Stimulated activated CD8-positive, alpha-beta memory T cell treated with anti-CD3 and anti-CD28 coated beads, Interleukin-2, amount 100 ng/mL, for 1 hour (primary cell): ENCODE results near the gene PUDP.

Experiments
- DNase-seq, 2 donors: peaks; one replicate each; pipeline ENCODE4 v3.0.0-alpha.2; 2020; ENCODE audit warnings: low read depth in 2 of 2

Gene PUDP

DNA sequence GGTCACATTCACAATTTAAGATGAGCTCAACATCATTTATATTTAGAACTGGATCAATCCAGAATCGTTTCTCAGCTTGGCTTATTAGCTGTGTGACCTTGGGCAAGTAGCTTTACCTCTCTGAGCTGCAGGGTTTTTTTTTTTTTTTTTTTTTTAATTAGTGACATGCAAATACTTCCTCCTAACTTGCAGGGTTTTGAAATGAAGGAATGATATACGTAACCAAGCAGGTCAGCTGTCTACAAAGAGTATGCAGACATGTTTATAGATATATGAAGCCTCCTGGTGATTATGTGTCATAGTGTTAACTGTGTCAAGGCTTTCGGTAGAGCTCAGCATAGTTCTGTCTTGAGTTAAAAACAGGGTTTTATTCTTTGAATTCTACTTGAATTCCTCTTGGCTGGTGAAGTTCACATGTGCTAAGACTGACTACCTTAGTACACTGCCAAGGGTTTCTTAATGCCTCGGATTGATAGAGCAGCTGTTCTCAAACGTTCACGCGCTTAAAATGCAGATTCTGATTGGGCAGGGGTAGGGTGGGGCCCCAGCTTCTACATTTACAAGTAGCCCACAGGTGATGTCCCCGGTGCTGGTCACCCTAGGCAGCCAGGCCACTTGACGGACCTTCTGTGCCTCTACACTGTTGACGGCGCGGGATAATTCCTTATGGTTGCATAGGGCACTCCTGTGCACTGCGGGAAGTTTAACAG, 1.1 kb downstream of the PUDP start:
- no peak for DNase-seq

DNA sequence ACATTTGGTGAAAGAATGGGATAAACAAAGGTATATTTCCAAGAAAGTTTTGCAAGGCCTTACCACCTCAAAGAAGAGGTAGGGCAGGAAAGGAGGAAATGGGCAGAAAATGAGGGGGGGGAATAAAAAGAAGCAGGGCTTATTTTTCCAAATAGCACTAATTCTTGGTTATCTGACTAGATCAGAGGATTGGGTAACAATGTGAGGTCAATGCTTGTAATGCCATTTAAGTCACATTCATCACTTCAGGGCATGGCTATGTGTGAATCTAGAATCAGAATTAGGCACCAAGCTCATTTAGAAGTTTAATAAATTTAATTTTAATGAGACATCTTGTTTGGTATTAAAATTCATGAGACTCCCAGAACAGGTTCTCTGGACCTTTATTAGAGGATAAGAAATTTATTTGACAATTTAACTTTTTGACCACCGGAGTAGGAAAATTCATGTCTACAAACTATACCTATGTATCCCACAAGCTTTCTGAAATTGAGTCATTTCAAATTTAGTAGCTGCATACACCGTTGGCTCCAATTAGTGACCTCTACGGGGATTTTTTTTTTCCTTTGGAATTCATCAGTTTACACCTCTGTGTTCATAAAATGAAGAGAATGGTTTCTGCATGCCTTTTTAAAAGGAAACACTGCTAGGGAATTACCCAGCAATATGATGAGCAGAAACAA, 1.8 kb downstream of the PUDP start:
- DNase-seq, result no peak

DNA sequence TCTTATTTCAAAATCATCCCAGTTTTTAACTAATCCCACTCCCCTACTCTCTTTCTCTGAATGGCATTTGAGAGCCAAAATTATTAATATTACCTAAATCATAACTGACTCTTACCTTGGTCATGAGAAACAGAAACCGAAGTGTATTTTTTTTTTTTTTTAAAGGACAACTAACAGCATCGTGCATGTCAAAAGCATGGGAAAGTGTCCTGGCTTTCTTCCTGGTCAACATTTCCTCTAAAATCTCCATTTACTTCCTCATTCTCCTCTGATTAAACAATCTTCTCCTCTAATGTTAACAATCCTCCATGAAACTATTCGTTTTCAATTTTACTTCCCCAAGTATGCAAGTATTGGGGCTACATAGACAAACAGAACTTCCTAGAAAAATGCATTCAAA, 2.5 kb downstream of the PUDP start:
- no peak for DNase-seq

DNA sequence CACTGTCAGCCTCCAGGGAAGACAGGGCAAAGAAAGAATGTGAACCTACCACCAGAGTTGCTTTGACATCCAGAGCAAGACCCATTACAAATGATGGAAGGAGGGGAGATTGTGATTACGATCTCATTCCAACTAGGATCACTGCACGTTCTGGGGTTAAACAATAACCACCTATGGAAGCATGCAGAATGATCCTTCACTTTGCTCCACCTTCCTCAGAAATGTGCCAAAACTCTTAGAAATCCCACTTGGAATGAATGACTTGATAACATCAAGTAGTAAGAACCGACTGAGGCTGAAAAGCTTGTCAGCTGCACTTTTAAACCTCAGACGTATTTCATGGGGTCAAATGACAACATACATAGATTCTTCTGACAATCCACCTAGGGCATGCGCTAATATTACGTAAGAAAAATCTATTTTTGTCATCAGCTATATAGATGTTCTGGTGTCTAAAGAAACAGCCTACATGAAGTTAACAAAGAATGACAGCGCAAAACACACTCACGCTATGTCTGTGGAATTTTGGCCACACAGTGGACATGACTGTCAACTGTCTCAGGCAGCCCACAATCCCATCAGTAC, 3.9 kb downstream of the PUDP start:
- no peak for DNase-seq

DNA sequence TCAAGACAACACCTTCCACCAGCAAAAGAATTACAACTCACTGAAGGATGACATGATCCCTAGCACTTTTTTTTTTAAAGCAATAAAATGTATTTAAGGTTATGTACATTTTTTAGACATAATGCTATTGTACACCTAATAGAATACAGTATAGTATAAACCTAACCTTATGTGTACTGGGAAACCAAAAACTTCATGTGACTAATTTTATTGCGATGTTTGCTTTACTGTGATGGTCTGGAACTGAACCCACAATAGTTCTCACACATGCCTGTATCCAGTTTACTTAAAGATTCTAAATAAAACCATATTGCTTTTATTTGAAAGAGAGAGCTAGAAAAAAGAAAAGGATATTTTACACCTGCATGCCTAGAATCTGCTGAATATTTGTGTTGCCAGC, 4.9 kb downstream of the PUDP start:
- no peak for DNase-seq

- DNase-seq, result no peak
Measured at GRCh38 chrX:7139202-7140081, 8.5 kb downstream of the PUDP start.

DNA sequence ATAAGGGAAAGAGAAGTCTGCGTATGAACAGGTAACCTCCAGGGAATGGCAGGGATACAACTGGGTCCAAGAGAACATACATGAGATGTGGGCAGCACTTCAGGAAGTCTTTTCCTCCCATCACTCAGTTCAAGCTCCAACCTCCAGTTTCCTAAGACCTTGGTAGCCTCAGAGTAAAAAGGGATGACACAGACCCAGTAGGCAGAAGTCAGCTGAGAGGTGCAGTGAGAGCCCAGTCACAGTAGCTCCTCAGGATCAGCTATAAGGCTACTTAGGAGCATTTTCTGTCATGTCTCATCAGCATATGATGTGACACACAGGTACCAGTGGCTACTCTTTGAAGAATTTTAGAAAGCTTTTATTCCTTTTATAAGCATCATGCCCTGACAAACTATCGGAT, 13.0 kb downstream of the PUDP start:
- DNase-seq, result no peak

DNA sequence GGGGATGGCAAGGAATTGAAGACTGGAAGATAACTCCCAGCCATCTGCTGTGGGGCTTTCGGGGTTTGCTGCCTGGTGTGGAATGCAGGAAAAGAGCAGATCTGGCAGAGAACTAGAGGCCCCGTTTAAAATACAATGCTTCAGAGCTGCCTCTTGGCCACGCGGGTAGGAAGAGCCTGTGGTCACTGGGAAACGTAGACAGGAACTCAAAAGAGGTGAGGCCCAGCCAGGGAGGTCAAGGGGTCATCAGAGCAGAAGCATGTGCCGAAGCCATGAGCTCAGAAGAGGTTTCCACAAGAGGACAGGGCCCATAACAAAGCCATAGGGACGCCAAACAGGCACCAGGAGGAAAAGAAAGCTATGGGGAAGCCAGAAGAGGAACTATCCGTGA, 14.9 kb downstream of the PUDP start:
- no peak for DNase-seq

GRCh38 chrX:7132335-7133049, 15.5 kb downstream of the PUDP start:
- DNase-seq, result no peak

DNA sequence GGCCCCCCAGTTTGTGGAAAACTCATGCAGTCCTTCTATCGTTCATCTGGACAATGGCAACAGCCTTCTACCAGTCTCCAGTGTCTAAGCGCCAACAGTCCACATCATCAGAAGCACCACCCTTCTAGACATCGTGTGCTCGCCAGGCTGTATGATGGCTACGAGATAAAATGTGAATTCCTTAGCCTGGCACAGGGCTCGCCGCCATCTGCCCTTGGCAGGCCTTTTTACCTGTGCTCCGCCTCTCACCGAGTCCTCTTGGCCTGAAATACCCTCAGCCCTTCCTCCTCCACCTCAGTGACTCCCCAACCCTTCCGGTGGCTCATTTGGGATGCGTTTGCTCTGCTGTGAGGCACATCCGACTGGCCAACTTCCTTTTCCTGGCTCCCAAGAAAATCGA, 16.3 kb downstream of the PUDP start:
- DNase-seq, result no peak

GRCh38 chrX:7127056-7127455, 20.9 kb downstream of the PUDP start:
- DNase-seq, result no peak

GRCh38 chrX:7120878-7121219, 27.1 kb downstream of the PUDP start:
- no peak for DNase-seq

DNA sequence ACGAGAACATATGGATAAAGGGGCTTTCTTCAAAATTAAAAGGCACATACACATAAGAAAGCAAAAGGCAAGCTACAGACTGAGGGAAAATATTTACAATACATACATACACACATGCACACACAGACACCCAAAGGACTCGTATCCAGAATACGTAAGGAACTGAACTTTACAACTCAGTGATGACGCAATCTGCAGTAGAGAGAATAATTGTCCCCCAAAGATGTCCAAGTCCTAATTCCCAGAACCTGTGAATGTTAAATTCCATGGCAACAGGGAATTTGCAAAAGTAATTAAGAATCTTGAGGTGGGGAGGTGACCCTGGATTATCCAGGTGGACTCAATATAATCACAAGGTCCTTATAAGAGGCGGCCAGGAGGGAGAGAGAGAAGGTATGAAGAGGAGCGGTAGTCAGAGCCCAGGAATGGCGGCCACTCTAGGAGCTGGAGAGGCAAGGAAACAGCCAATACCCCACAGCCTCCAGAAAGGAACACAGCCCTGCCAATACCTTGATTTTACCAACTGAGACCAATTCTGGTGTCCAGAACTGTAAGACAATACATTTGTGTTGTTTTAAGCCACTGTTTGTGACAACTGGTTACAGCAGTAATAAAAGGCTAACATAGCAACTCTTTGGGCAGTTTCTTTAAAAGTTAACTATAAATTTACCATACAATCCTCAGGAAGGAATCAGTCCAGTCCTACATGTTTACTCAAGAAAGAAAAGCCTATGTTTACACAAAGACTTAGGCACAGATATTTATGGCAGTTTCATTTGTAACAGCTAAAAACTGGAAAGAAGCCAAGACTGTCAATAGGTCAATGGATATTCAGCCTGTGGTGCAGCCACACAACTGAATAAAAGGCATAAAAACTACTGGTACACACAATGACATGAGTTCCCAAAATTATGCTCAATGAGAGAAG, 27.7 kb downstream of the PUDP start:
- no peak for DNase-seq

DNA sequence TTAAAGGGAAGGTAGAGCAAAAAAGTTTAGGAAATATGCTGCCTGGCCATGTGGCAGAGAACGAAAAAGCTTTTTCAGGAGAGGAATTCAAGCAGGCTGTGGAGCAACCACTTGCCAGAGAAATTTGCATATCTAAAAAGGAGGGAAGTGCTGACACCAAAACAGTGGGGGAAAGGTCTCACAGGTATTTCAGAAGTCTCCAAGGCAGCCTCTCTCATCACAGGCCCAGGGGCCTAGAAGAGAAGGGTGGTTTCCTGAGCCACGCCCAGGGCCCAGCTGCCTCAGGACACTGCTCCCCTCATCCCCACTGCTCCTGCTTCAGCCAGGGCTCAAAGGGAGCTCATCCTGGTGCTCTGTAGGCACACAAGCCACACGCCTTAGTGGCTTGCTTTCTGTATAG, 30.4 kb downstream of the PUDP start:
- no peak for DNase-seq

DNA sequence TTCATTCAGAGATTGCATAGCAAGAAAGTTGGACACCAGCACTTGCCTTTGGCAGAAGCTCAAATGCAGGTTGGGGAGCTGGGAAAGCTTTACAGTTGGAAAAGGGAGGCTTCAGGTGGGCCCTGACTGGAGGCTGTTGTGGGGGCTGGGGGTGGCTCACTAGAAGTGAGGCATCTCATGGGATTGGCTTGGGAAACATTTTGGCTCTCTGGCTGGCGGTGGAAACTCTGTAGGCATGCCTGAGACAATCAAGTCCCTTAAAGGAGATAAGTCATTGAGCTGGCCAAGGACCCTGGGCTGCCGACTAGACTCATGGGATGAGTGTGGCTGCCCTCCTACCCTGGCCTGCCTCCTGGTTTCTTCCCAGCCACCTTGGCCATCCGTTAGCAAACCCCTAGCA, 31.9 kb downstream of the PUDP start:
- DNase-seq, result no peak

DNA sequence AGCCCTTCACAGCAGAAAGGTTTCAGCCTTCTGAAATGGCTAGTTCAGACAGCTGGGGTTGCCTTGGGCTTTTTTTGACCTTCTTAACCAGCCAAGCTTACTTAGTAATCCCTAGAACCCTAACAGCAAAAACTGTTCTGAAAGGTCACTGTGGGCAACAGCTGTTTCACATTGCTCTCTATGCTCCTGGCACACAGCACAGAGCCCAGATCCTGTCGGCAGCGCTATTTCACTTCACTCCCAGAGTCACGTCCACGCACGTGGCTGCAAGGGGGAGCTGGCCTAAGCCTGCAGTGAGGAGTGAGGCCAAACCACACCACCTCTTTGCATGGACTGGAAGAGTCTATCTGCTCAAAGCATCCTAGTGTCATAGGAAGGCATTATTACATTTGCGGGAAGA, 32.4 kb downstream of the PUDP start:
- no peak for DNase-seq

DNA sequence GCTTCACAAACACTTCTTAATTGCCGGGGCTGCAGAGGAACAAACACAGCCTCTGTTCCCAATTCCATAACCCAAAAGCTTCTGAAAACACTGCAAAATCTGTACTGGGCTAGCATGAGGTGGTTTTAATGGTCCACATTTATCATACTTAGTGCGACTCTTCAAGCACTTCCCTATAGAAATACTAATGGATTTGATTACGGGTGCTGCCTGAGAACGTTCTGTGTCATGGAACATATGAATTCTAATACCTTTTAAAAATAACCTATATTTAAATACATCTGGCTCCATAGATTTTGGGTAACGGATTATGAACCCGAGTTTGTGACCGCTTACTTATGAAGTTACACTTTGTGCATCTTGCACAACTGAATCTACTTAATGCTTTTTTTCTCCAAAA, 35.9 kb downstream of the PUDP start:
- no peak for DNase-seq

DNA sequence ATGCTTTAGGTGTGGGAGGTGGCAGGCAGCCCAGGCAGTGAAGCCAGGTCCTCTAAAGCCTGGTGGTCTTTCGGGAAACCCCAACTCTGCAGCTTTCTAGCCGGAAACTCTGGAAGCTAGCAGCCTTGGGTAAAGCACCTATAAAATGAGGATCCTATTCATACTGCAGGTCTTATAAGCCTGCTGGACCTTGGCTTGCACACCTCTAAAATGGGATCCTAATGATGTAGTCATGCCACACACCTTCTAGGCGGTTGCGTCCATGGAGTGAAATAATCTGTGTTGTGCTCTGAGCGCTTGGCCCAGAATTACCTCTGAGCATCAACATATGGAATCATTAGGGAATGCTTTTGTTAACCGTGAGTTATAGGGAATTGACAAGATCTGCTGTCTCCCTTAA, 36.4 kb downstream of the PUDP start:
- no peak for DNase-seq

DNA sequence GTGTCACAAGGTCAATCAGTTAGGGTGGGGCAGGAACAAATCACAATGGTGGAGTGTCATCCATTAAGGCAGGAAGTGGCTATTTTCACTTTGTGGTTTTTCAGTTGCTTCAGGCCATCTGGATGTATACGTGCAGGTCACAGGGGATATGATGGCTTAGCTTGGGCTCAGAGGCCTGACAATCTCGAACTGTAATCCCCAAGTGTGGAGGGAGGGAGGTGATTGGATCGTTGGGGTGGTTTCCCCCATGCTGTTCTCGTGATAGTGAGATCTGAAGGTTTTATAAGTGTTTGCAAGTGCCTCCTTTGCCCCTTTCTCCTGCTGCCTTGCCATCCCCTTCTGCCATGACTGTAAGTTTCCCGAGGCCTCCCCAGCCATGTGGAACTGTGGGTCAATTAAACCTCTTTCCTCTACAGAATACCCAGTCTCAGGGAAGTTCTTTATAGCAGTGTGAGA, 37.1 kb downstream of the PUDP start:
- no peak for DNase-seq
